Urothelium cell line (cell line): Measurements from ENCODE around the gene SERINC2.

Source experiments
- DNase-seq: peaks from one replicate; pipeline ENCODE4 v3.0.0; 2011; ENCODE audit warnings: low spot score, mixed read lengths
- FAIRE-seq: peaks from 2 replicates; lab custom pipeline; 2011; peaks lifted over from hg19 to GRCh38; lab: Jason Lieb, UNC

SERINC2 gene

DNA sequence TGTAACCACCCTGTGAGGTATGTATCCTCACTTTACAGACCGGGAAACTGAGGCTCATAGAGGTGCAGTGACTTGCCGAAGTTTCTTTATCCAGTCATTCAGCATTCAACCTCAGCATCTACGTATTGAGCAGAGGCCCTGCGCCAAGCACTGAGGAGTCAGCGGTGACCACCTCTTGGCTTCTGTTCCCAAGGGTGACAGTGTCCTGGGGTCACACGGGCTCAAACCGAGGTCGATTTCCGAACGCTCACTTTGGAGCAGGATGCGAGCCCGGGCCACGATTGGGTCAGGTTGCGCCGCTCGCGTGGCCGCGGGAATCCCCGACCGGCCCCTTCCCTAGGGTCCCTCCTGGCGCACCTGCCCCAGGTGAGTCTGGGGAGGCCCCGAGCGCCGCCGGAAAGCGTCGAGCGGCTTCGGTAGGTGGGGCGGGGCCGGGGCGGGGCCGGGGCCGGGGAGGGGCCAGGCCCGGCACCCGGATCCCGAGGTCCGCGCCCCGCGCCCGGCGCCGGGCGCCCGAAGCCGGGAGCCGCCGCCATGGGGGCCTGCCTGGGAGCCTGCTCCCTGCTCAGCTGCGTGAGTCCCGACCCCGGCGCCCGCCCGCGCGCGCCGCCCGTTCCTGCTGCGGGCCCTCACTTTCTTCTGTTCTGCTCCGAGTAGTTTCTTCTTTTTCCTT lies at the start of gene SERINC2:
SERINC2 (plus strand) TSS at position 482 of the 673 bp plus-strand sequence; CDS start at position 535, 53 bp downstream.
- DNase-seq: peak; percentile 78
- no peak for FAIRE-seq

- DNase-seq (no peak), FAIRE-seq (no peak)
Observed at GRCh38 chr1:31364561-31365250, 48.3 kb upstream of the SERINC2 start.

GRCh38 chr1:31366796-31367195 lies 46.2 kb upstream of the SERINC2 start:
- DNase-seq (no peak), FAIRE-seq (no peak)

DNA sequence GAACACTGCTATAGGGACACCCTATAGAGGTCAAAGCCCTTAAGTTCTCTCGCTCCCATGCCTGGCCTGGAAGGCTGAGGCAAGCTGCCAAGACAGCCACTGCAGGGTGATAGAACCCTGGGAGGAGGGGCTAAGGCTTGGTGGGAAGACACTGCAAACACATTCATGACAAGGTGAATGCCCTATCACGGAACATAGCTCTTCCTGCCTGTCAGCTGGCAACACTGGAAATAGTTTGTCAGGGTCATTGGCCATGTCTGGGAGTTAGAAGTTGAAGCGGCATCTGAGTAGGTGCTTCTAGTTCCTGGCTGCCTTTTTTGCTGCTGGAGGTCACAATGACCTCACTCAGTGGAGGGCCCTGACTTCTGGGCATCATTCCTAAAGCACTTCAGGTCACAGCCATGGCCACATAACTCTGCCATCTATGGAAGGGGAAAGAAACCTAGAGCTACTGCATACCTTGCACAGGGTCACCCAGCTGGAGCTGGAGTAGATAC lies 44.4 kb upstream of the SERINC2 start:
- DNase-seq: no peak
- no peak for FAIRE-seq

DNA sequence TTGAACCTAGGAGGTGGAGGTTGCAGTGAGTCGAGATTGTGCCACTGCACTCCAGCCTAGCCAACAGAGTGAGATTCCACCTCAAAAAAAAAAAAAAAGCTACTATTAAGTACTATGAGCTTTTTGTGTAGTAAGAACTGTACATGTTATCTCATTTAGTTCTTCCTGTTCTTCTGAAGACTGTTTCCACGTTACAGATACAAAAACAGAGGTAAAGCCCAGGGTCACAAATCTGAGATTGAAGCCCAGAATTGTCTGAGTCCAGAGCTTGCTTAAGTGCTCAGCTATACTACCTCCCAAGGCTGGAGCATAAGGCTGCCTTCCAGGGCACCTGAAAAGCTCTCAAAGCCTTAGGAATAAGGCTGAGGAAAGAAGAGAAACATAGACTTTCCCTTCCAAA lies 43.0 kb upstream of the SERINC2 start:
- no peak for FAIRE-seq

DNA sequence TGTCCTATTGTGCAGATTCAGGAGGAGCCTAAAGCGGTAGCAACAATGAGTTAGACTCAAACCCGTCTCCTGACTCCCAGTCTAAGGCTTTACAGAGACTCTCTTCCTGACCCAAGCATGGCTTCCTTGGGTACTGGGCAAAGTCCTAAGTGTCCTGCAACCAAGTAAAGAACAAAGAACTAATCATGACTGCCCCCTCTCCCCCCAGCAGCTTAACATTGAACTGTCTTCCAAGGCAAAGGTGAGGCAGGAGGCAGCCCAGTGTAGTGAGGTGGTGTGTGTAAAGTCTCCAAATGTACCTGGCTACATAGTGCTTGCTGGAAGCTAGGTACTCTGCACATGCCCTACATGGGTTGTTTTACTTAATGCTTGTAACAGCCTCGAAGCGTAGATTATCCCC lies 42.4 kb upstream of the SERINC2 start:
- FAIRE-seq (no peak), DNase-seq (no peak)

More for the DNA sequence above, 43.0 kb upstream of the SERINC2 start:
- DNase-seq: no peak

GRCh38 chr1:31371121-31371959 lies 41.7 kb upstream of the SERINC2 start:
- no peak for FAIRE-seq
- DNase-seq: no peak

DNA sequence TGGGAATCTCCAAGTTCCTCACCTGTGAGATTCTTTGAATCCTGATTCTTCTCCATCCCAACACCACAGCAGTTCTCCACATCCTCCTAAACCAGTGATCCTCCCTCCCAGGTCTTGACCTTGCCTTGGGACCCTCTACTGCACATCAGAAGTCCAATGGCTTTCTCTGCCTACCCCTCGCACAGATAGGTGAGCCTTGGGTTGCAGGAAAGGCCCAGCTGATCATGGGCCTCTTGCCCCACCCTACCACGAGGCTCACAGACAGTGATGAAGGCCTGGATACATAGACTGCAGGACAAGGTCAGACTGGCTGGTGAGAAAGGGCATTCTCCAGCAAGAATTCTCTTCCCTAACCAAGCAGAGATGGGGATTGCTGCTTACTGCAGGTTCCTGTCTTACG lies 41.0 kb upstream of the SERINC2 start:
- DNase-seq (no peak), FAIRE-seq (no peak)

GRCh38 chr1:31372751-31373055 lies 40.3 kb upstream of the SERINC2 start:
- FAIRE-seq: no peak
- DNase-seq: no peak

DNA sequence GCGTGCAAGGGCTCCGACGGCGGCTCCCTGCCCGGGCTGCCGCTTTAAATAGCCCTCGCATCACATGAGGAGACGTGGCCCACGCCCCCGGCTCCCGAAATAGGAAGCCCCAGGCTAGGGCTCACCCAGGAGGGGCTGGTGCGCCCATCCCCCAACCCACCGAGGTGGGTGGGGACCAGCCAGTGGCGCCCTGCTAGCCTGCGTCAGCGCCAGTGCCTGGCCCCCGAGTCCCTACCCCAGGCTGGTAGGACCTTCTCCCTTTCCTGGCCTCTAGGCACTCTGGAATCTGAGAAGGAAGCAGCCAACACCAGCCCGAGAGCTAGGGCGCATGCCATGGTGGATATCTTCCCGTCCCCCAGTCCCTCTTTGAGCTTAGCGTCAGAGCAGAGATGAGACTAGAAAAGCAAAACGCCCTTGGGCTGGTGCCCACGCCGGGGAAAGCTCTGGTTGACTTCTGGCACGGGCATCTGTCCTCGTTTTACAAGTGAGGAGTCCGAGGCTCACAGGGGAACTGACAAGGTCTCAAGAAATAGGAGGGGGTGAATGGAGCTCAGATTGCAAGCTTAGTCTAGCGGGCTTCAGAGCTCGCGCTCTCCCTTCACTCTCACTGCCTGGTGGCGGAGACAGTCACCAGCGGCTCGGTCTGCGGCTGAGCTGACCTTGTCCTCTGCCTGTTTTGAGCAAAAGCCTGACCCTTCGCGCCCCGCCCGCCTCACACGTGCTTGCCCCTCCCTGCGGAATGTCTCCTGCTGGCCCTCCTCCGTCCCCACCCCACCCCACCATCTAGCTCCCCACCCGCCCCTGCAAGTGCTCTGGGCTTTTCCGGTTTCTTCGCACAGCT lies 39.7 kb upstream of the SERINC2 start, which contains the start of gene FABP3:
FABP3 (minus strand) TSS at position 21 of the 841 bp plus-strand sequence. CDS start 62 bp downstream, outside the sequence.
- no peak for DNase-seq
- FAIRE-seq: no peak

GRCh38 chr1:31373897-31374486 lies 39.0 kb upstream of the SERINC2 start:
- DNase-seq (no peak), FAIRE-seq (no peak)

DNA sequence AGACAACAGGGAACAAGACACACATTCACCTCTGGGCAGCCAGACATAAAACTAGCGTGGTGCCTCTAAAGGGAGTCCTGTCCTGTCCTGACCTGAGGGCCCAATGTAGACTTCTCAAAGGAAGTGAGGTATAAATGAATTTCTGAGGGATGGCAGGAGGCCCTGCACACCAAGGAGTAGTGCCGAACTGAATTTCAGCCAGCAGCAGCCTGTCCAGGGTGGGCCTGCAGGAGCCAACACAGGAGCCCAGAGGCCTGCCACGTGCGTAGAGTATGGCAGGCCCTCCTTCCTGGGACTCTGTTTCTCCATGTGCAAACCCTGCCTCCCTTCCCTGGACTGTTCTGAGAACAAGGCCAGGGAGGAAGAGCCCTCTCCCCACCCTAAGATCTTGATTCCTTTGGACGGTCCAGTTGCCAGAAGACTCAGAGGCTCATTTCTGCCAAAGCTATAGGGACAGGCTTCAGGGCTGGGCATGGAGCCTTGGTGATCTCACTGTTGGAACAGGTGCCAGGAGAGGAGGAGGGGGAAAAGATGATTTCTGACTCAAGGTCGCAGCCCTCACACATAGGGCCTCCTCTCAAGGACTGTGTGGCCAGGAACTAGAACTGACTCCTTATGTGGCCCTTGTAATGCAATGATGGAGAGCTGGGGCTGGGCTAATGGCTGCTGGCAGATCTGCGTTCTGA lies 38.4 kb upstream of the SERINC2 start:
- FAIRE-seq (no peak), DNase-seq (no peak)

DNA sequence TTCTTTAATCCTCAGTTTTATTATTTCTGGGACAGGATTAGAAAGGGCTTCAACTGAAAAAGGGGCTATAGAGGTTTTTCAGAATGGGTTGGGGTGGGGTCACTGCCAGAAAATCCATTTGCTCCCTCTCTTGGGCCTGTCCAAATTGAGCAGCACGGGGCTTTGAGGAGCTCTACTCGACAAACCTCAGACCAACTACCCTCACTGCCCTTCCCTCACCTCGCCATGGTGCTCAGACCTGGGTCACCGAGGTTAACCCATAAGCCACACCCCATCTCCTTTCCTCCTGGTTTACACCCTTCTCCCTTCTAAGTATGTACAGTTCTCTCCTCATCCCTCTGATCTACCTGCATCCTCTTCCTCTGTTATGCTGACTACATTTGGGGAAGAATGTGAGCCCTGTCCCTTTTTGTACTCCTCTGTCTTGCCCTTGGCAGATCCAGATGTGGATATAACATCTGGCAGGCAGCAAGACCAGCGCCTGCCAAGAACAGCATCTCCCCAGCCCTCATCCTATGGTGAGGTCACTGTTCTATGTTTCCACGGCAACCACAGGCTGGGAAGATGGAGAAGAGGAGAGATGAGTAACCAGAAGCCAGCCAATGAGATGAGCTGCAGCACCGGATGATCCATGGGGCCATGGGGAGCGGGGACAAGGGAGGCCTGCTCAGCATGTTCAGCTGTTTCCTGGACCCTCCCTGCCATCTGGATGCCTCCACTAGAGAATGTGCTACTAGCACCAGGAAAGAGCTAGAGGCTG lies 36.5 kb upstream of the SERINC2 start:
- peak; percentile 75 for DNase-seq
- FAIRE-seq: no peak

GRCh38 chr1:31377364-31377863 lies 35.6 kb upstream of the SERINC2 start:
- DNase-seq (no peak), FAIRE-seq (no peak)

DNA sequence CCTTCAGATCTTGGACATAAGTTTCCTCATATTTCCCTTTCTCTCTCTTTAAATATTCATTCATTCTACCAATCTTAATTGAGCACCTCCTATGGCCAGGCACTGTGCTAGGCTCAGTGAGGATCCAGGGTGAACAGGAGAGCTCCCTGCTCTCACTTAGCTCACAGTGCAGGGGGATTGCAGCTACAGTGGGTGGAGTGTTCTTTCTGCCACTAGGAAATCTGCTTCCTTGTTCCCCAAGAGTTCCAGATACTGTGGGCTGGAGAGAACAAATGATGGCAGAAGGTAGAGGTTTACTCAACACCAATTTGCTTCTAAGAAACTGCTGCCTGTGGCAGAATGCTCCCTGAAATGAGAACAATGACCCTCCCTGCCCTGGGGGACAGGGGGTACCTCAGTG lies 35.0 kb upstream of the SERINC2 start:
- no peak for DNase-seq
- FAIRE-seq: no peak

GRCh38 chr1:31380181-31380580 lies 32.8 kb upstream of the SERINC2 start:
- DNase-seq: no peak
- FAIRE-seq: no peak

- DNase-seq: no peak
- FAIRE-seq: peak; percentile 82
Observed at GRCh38 chr1:31381394-31382294, 31.4 kb upstream of the SERINC2 start.
